HEK293T (cell line): ENCODE results near the gene XRN2.

Experiments
- BHLHE40 ChIP-seq: fragments of 450-650 bp; IDR thresholded peaks from 2 replicates; pipeline ENCODE4 v1.6.1; 2016; ENCODE audit warnings: mild to moderate bottlenecking, moderate library complexity, borderline replicate concordance
- ELF4 ChIP-seq: fragments of 450-650 bp; IDR thresholded peaks from 2 replicates; pipeline ENCODE4 v1.6.1; 2017; ENCODE audit warnings: antibody characterized with exemption
- FOXK2 ChIP-seq: fragments of 450-650 bp; IDR thresholded peaks from 2 replicates; pipeline ENCODE4 v1.6.1; 2016; ENCODE audit warnings: mild to moderate bottlenecking
- FOXM1 ChIP-seq: fragments of 450-650 bp; IDR thresholded peaks from 2 replicates; pipeline ENCODE4 v1.6.1; 2017; ENCODE audit warnings: mild to moderate bottlenecking, borderline replicate concordance
- HDGF ChIP-seq: fragments of 450-650 bp; IDR thresholded peaks from 2 replicates; pipeline ENCODE4 v1.6.1; 2017; ENCODE audit warnings: antibody characterized with exemption, borderline replicate concordance
- NFRKB ChIP-seq: fragments of 450-650 bp; IDR thresholded peaks from 2 replicates; pipeline ENCODE4 v1.6.1; 2016; ENCODE audit warnings: mild to moderate bottlenecking, moderate library complexity
- SP1 ChIP-seq: fragments of 450-650 bp; IDR thresholded peaks from 2 replicates; pipeline ENCODE4 v1.6.1; 2017
- TARDBP ChIP-seq: fragments of 450-650 bp; IDR thresholded peaks from 2 replicates; pipeline ENCODE4 v1.6.1; 2016
- TF ChIP-seq, protein P1 (sequence below): fragments of 450-650 bp; IDR thresholded peaks from 2 replicates; pipeline ENCODE4 v1.6.1; 2016

DNA sequence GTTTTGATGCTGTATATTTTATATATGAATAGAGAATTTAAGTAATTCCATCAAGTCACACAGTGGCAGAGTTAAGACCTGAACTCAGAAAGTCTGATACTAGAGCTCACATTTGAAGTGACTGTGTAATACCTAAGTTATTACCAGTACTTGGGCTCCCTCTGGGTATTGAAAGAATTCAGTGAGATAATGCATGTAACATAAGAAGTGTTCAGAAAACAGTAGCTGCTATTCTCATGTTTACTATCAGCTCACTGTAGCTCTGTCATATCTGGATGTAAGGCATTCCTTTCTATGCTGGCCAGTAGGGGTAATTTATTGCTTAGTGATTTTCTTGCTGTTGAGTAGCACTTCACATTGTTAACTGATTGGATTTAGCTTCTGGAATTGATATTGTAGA lies 49.6 kb downstream of the XRN2 start:
- TF ChIP-seq NFRKB (no peak), SP1 (no peak), FOXK2 (no peak), BHLHE40 (no peak), TARDBP (no peak), HDGF (no peak), FOXM1 (no peak), ELF4 (no peak)
- TF ChIP-seq, protein P1, sequence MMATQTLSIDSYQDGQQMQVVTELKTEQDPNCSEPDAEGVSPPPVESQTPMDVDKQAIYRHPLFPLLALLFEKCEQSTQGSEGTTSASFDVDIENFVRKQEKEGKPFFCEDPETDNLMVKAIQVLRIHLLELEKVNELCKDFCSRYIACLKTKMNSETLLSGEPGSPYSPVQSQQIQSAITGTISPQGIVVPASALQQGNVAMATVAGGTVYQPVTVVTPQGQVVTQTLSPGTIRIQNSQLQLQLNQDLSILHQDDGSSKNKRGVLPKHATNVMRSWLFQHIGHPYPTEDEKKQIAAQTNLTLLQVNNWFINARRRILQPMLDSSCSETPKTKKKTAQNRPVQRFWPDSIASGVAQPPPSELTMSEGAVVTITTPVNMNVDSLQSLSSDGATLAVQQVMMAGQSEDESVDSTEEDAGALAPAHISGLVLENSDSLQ, result no peak
